Lung (tissue), 12 donors: Measurements from ENCODE around the gene PARD3B. TPM values are rescaled to one million over a fixed set of nuclear protein-coding genes. Genes with fewer than 3 reads are reported as not detected.

Experiments used
- ATAC-seq: fragments of 200-7000 bp; cut with Tn5 transposase; one replicate; pipeline ENCODE4 v1.9.1; 2020; ENCODE audit warnings: moderate number of reproducible peaks; ENCODE audit not compliant: insufficient read depth, low FRiP score
- DNase-seq, 3 donors: peaks; one replicate each; pipeline ENCODE4 v3.0.0-alpha.2; 2013 to 2017
- H3K27ac ChIP-seq, 2 donors: one replicate each; pipeline ENCODE4 v1.5.1; 2013; ENCODE audit warnings: mild to moderate bottlenecking in 2 of 2, moderate library complexity in 2 of 2, control low read depth in 1 of 2, inconsistent platforms in 1 of 2, low read depth in 1 of 2, low read length in 1 of 2
- H3K27me3 ChIP-seq, 3 donors: one replicate each; pipeline ENCODE4 v1.5.1; 2013; ENCODE audit warnings: low read length in 2 of 3; ENCODE audit not compliant: control insufficient read depth in 3 of 3, insufficient read depth in 3 of 3
- H3K36me3 ChIP-seq, 4 donors: one replicate each; pipeline ENCODE4 v1.5.1; 2013; ENCODE audit warnings: low read length in 4 of 4, mild to moderate bottlenecking in 1 of 4, moderate library complexity in 1 of 4; ENCODE audit not compliant: control insufficient read depth in 4 of 4, insufficient read depth in 4 of 4
- H3K4me1 ChIP-seq, 5 donors: one replicate each; pipeline ENCODE4 v1.5.1; 2013; ENCODE audit warnings: low read length in 5 of 5, mild to moderate bottlenecking in 2 of 5, moderate library complexity in 1 of 5; ENCODE audit not compliant: control insufficient read depth in 5 of 5, insufficient read depth in 5 of 5
- H3K4me3 ChIP-seq: one replicate; pipeline ENCODE4 v1.5.1; 2013; ENCODE audit warnings: mild to moderate bottlenecking, control low read depth, moderate library complexity
- H3K9ac ChIP-seq, 2 donors: one replicate each; pipeline ENCODE4 v1.5.1; 2013; ENCODE audit warnings: low read length in 2 of 2, control low read depth in 1 of 2; ENCODE audit not compliant: insufficient read depth in 1 of 2
- H3K9me3 ChIP-seq, 4 donors: one replicate each; pipeline ENCODE4 v1.5.1; 2013; ENCODE audit warnings: low read length in 3 of 4, mild to moderate bottlenecking in 1 of 4, moderate library complexity in 1 of 4; ENCODE audit not compliant: control insufficient read depth in 4 of 4, insufficient read depth in 3 of 4
- WGBS, 2 donors: extraction: QIAGEN DNeasy Blood & Tissue Kit; methylation state at CpG; one replicate each; pipeline ENCODE4 v1.1.7; 2013; 5-methylcytosine and 5-hydroxymethylcytosine counted together
- polyA plus RNA-seq, 2 donors: library from polyadenylated mRNA; stranded (reverse); fragments of 200-250 nt; gene quantifications; one replicate each; pipeline ENCODE4 v1.2.1, GENCODE V29; 2013
- total RNA-seq, 2 donors: library from RNA; depleted of rRNA in 1 of 2; stranded (reverse); fragments of >200 nt in 1 of 2; gene quantifications; one replicate each; pipeline ENCODE4 v1.2.1, GENCODE V29; 2014 to 2021
- TF ChIP-seq, protein P1 (sequence below): IDR thresholded peaks from 2 replicates; pipeline ENCODE4 v1.5.1; 2012; ENCODE audit warnings: mild to moderate bottlenecking; ENCODE audit errors: control extremely low read depth, extremely low read depth
- donor health status: control.
- donor health status: control.
- donor health status: Bipolar disorder and iron deficiency.
- donor health status: healthy.
- donor health status: DM: yes; HTN: yes; CAD: no.

Gene PARD3B
- total and polyA plus RNA-seq, 4 donors = 2.4 to 38.7 (median 17.1) TPM

GRCh38 chr2:204900910-204901309 lies 355.6 kb downstream of the PARD3B start:
- no peaks in the 10 kb centered on the region for H3K36me3 ChIP-seq
- H3K9ac ChIP-seq = no peak overlapping the region
- H3K27me3 ChIP-seq = no peaks in the 10 kb centered on the region
- H3K27ac ChIP-seq = no peak overlapping the region
- TF ChIP-seq, protein P1, sequence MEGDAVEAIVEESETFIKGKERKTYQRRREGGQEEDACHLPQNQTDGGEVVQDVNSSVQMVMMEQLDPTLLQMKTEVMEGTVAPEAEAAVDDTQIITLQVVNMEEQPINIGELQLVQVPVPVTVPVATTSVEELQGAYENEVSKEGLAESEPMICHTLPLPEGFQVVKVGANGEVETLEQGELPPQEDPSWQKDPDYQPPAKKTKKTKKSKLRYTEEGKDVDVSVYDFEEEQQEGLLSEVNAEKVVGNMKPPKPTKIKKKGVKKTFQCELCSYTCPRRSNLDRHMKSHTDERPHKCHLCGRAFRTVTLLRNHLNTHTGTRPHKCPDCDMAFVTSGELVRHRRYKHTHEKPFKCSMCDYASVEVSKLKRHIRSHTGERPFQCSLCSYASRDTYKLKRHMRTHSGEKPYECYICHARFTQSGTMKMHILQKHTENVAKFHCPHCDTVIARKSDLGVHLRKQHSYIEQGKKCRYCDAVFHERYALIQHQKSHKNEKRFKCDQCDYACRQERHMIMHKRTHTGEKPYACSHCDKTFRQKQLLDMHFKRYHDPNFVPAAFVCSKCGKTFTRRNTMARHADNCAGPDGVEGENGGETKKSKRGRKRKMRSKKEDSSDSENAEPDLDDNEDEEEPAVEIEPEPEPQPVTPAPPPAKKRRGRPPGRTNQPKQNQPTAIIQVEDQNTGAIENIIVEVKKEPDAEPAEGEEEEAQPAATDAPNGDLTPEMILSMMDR = no peak
- no peak for DNase-seq
- no peak overlapping the region for H3K4me3 ChIP-seq
- peaks cover 0 to 2% (median 0%) of the 10 kb centered on the region in 5 donors for H3K4me1 ChIP-seq
- WGBS, 2 donors = 88 to 92% methylated on average over 1 of the region's 1 CpG
- ATAC-seq = no peak
- peaks cover 0 to 4% (median 0%) of the 10 kb centered on the region in 4 donors for H3K9me3 ChIP-seq

DNA sequence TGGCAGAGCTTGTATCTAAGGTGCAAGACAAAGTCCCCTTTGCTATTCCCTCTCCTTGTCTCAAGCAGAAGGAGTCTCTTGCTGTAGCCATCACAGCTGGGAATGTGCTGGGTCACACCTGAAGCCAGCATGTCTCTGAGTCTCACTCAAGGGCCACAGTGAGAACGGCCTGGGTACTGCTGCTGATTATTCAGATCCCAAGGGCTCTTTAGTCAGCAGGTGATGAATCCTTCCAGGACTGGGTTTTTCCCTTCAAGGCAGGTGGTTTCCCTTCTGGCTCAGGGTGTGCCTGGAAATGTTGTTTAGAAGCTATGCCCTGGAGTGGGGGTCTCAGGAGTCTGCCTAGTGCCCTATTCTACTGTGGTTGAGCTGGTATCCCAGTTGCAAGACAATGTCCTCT lies 356.3 kb downstream of the PARD3B start:
- WGBS, 2 donors = 86 to 95% methylated on average over 1 of the region's 1 CpG
- Histone ChIP-seq H3K9me3 (peaks cover 0 to 4% (median 0%) of the 10 kb centered on the region in 4 donors), H3K27ac (no peak overlapping the region), H3K4me1 (peaks cover 0 to 2% (median 0%) of the 10 kb centered on the region in 5 donors), H3K36me3 (no peaks in the 10 kb centered on the region), H3K9ac (no peak overlapping the region), H3K4me3 (no peak overlapping the region), H3K27me3 (no peaks in the 10 kb centered on the region)
- TF ChIP-seq, protein P1 = no peak
- ATAC-seq = no peak
- DNase-seq = no peak

DNA sequence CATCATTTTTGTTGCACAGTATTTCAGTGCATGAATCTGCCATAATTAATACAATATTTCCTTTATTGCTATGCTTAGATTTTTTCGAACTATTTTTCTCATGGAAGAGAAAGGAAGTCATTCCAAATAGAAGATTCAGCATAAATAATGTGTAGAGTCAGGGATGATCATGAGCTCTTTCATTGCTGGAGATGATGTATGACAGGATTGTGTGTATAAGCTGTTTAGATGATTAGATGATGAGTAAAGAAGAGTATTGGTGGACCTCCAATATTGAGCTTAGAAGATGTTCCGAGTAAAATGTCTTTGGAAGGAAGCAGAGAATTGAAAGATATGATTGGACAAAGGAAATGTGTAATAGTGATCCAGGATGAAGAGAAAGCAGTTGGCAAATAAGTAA lies 364.5 kb downstream of the PARD3B start:
- TF ChIP-seq, protein P1 = no peak
- DNase-seq = no peak
- WGBS, 2 donors = 90 to 92% methylated on average over 2 of the region's 2 CpGs
- Histone ChIP-seq H3K4me1 (peaks cover 0 to 2% (median 0%) of the 10 kb centered on the region in 5 donors), H3K27me3 (no peaks in the 10 kb centered on the region), H3K27ac (no peak overlapping the region), H3K36me3 (no peaks in the 10 kb centered on the region), H3K9me3 (no peaks in the 10 kb centered on the region), H3K4me3 (no peak overlapping the region), H3K9ac (no peak overlapping the region)
- no peak for ATAC-seq

GRCh38 chr2:204913312-204913711 lies 368.0 kb downstream of the PARD3B start:
- TF ChIP-seq, protein P1 = no peak
- Histone ChIP-seq H3K4me1 (no peaks in the 10 kb centered on the region), H3K36me3 (no peaks in the 10 kb centered on the region), H3K27ac (no peak overlapping the region), H3K27me3 (no peaks in the 10 kb centered on the region), H3K9me3 (no peaks in the 10 kb centered on the region), H3K9ac (no peak overlapping the region), H3K4me3 (no peak overlapping the region)
- ATAC-seq (no peak), DNase-seq (no peak)
- 88 to 91% methylated on average over 3 of the region's 3 CpGs for WGBS, 2 donors
